GM12864 (cell line): ENCODE data around the gene HSPA4.

Experiments
- DNase-seq: peaks from one replicate; pipeline ENCODE4 v3.0.0-alpha.2; 2011; ENCODE audit warnings: low read depth
- H3K4me3 ChIP-seq: 2 replicates; pipeline ENCODE4 v1.5.1; 2011; ENCODE audit warnings: mild to moderate bottlenecking, low read depth, low read length, control low read depth
- TF ChIP-seq, protein P1 (sequence below): IDR thresholded peaks from 2 replicates; pipeline ENCODE4 v1.5.1; 2011; ENCODE audit warnings: low read depth, mild to moderate bottlenecking, moderate library complexity, low read length, control low read depth, inconsistent platforms; ENCODE audit errors: missing control alignments

Gene HSPA4

DNA sequence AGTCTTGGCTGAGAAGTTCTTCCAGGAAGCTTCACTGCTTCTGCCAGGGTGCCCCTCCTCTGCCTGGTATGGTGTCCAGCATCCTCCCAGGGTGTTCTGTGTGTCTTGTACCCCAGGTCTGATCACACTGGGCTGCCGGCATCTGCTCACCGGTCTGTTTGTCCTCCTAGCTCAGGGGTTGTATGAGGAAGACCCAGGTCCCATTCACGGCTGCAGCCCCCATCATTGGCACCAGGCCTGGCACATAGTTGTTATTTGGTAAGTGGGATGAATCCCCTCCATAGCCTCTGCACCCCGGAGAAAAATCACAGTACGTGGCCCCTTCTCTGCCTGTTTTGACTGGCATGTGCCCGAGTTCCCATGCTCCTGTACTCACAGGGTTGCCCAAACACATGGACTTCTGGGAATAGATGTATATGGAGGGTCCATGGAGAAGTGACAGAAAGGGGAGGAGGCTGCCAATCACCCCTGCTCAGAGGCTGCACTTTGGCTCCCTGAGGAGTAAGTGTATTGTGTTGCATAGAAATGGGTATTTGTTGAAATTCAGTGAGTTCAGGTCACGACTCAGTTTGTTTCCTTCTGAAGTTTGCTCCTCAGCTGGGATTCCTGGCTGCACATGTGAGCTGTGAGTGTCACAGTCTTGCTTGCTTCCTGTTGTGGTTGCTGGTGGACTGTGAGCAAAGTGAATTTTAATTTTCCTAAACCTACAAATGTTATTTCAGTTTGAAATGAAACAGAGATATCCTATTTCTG is 96.2 kb downstream of the HSPA4 start:
- H3K4me3 ChIP-seq = no peak overlapping the region
- TF ChIP-seq, protein P1, sequence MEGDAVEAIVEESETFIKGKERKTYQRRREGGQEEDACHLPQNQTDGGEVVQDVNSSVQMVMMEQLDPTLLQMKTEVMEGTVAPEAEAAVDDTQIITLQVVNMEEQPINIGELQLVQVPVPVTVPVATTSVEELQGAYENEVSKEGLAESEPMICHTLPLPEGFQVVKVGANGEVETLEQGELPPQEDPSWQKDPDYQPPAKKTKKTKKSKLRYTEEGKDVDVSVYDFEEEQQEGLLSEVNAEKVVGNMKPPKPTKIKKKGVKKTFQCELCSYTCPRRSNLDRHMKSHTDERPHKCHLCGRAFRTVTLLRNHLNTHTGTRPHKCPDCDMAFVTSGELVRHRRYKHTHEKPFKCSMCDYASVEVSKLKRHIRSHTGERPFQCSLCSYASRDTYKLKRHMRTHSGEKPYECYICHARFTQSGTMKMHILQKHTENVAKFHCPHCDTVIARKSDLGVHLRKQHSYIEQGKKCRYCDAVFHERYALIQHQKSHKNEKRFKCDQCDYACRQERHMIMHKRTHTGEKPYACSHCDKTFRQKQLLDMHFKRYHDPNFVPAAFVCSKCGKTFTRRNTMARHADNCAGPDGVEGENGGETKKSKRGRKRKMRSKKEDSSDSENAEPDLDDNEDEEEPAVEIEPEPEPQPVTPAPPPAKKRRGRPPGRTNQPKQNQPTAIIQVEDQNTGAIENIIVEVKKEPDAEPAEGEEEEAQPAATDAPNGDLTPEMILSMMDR = no peak
- DNase-seq = no peak

DNA sequence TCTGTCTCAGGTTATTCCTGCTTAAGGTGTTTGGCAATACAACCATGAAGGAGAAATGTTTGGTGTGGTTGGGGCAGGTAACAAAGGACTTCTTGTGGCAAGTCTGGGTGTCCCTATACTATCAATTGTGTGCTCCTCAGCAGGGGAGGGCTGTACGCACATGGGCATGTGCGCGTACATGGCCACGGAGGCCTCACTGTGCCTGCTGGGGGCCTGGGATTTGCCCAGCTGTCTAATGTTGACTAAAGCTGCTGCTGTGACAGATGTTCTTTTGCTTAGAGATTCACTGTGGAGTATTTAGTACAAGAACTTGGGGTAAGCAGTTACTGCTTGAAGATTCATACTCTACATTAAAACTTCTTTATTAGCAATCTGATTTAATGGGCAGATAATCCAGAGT is 97.5 kb downstream of the HSPA4 start:
- TF ChIP-seq, protein P1 = no peak
- no peak for DNase-seq
- no peak overlapping the region for H3K4me3 ChIP-seq

DNA sequence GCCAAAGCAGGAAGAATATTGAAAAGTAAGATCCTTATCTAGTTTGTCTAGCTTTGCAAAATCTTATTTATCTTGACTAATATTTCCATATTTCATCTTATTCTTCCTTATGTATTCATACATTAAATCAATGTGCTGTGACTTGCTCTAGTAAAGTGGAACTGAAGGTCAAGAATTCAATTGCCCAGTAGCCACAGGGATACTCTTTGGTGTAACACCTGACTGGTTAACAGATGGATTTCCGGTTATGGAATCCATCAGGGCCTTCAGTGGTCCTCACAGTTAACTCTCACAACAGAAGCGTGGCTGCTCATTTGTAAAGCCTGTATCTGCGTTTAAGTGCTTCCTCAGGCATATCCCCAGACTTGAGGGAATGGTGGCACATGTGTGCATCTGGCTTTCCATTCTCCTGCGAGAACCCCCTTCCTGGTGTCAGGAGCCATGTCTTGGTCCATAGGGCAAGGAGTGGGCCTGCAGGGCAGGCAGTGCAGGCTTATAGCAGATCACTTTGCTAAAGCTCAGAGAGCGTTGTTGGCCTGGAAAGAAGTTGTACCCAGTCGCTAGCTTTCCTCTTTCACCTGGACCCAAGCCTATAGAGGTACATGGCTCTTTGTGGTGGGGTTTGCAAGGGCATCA is 99.2 kb downstream of the HSPA4 start:
- no peak for DNase-seq
- TF ChIP-seq, protein P1 = no peak

DNA sequence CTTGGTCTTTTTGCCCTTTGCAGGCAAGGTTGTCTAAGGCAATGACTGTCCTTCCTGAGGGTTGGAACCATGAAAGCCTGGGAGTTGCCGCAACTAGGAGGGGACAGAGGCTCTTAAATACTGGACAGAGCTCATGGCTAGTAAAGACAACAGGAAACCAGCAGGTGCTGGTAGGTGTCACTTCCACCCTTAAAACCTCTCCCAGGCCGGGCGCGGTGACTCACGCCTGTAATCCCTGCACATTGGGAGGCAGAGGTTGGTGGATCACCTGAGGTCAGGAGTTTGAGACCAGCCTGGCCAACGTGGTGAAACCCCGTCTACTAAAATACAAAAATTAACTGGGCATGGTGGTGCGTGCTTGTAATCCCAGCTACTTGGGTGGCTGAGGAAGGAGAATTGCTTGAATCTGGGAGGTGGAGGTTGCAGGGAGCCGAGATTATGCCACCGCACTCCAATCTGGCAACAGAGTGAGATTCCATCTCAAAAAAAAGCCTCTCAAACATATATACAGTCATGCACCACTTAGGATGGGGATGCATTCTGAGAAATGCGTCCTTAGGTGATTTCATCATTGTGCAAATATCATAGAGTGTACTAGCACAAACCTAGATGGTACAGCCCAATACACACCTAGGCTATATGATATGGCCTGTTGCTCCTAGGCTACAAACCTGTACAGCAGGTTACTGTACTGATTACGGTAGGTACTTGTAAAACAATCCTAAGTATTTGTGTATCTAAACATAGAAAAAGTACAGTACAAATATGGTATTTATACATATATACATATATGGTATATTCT is 102.7 kb downstream of the HSPA4 start:
- DNase-seq = no peak

More for the DNA sequence above, 99.2 kb downstream of the HSPA4 start:
- no peak overlapping the region for H3K4me3 ChIP-seq

DNA sequence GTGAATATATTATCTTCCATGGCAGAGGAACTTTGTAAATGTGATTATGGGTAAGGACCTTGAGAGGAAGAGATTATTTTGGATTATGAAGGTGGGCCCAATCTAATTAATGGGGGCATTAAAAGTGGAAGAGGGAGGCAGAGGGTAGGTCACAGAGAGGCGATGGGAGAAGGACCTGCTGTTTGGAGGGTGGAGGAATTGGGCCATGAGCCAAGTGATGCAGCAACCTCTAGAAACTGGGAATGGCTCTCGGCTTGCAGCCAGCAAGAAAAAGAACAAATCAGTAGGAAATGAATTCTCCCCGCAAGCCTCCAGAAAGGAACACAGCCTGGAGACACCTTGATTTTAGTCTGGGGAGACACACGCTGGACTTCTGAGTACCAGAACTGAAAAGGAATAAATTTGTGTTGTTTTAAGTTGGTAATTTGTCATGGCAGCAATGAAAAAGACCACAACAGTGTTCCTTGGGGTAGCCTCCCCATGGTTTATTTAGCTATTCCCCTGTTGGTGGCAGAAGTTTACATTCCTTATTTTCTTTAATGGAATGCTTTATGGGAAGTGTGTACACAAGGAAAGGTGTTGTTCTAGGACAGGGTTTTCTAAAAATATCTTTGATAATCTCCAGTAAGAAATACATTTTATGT is 103.6 kb downstream of the HSPA4 start:
- TF ChIP-seq, protein P1 = no peak
- no peak for DNase-seq
- no peak overlapping the region for H3K4me3 ChIP-seq

More for the DNA sequence above, 102.7 kb downstream of the HSPA4 start:
- TF ChIP-seq, protein P1 = no peak
- no peak overlapping the region for H3K4me3 ChIP-seq
